Keratinocyte (primary cell): ENCODE data around the gene CNTRL. TPM values are rescaled to one million over a fixed set of nuclear protein-coding genes. Genes with fewer than 3 reads are reported as not detected.

Experiments used
- DNase-seq: peaks from one replicate; pipeline ENCODE4 v3.0.0-alpha.2; 2011; ENCODE audit warnings: low read depth, missing footprints, low spot score
- FAIRE-seq: peaks from 2 replicates; lab custom pipeline; 2011; peaks lifted over from hg19 to GRCh38; lab: Jason Lieb, UNC
- H2AFZ ChIP-seq: 2 replicates; pipeline ENCODE4 v1.6.0; 2012; ENCODE audit warnings: low read length, control low read depth, inconsistent platforms; ENCODE audit not compliant: control insufficient read depth
- H3K27ac ChIP-seq: 2 replicates; pipeline ENCODE4 v1.5.1; 2011; ENCODE audit warnings: low read length; ENCODE audit not compliant: control insufficient read depth, insufficient read depth
- H3K27me3 ChIP-seq: 3 replicates; pipeline ENCODE4 v1.6.0; 2011; ENCODE audit warnings: low read length; ENCODE audit not compliant: control insufficient read depth, insufficient read depth; ENCODE audit errors: extremely low read depth
- H3K36me3 ChIP-seq, 2 experiments: 2 replicates in 1 of 2; 3 replicates in 1 of 2; pipeline ENCODE4 v1.5.1; 2011; ENCODE audit warnings: low read length in 2 of 2, mild to moderate bottlenecking in 1 of 2; ENCODE audit not compliant: control insufficient read depth in 2 of 2, insufficient read depth in 2 of 2; ENCODE audit errors: extremely low read depth in 1 of 2
- H3K4me1 ChIP-seq: 3 replicates; pipeline ENCODE4 v1.5.1; 2011; ENCODE audit warnings: low read length; ENCODE audit not compliant: control insufficient read depth, insufficient read depth; ENCODE audit errors: extremely low read depth
- H3K4me2 ChIP-seq: 3 replicates; pipeline ENCODE4 v1.6.0; 2011; ENCODE audit warnings: low read depth, low read length; ENCODE audit not compliant: control insufficient read depth, insufficient read depth; ENCODE audit errors: extremely low read depth
- H3K4me3 ChIP-seq, 3 experiments: fragments of 200-600 bp in 1 of 3; sonication (generic) in 1 of 3; 2 replicates in 2 of 3; 3 replicates in 1 of 3; pipeline ENCODE4 v1.5.1; 2011 to 2016; ENCODE audit warnings: low read length in 3 of 3, mild to moderate bottlenecking in 3 of 3, control low read depth in 2 of 3, inconsistent platforms in 1 of 3, low read depth in 1 of 3, mixed read lengths in 1 of 3, mixed run types in 1 of 3, moderate library complexity in 1 of 3; ENCODE audit not compliant: control insufficient read depth in 2 of 3, insufficient read depth in 2 of 3; ENCODE audit errors: extremely low read depth in 1 of 3
- H3K79me2 ChIP-seq: 2 replicates; pipeline ENCODE4 v1.6.0; 2012; ENCODE audit warnings: low read length; ENCODE audit not compliant: control insufficient read depth, insufficient read depth
- H3K9ac ChIP-seq: 3 replicates; pipeline ENCODE4 v1.6.0; 2011; ENCODE audit warnings: low read length; ENCODE audit not compliant: control insufficient read depth, insufficient read depth; ENCODE audit errors: extremely low read depth
- H3K9me1 ChIP-seq: 3 replicates; pipeline ENCODE4 v1.6.0; 2011; ENCODE audit warnings: low read length; ENCODE audit not compliant: control insufficient read depth, insufficient read depth; ENCODE audit errors: extremely low read depth
- H3K9me3 ChIP-seq: 2 replicates; pipeline ENCODE4 v1.5.1; 2012; ENCODE audit warnings: low read depth, low read length; ENCODE audit not compliant: control insufficient read depth
- H4K20me1 ChIP-seq: 3 replicates; pipeline ENCODE4 v1.6.0; 2011; ENCODE audit warnings: low read length; ENCODE audit not compliant: control insufficient read depth, insufficient read depth; ENCODE audit errors: extremely low read depth
- EZH2 ChIP-seq: IDR thresholded peaks from one replicate; pipeline ENCODE4 v1.6.1; 2012; ENCODE audit warnings: inconsistent platforms, mild to moderate bottlenecking, low read length, moderate library complexity
- dilution Hi-C: fragments of 300-500 bp; cut with MboI; formaldehyde crosslinking; loops from one replicate; pipeline ENCODE4 v1.7.0; 2020; ENCODE audit warnings: low sequenced_read_pairs; ENCODE audit not compliant: extremely low pct_ligation_motif_present
- polyA plus RNA-seq, 5 experiments: library from polyadenylated mRNA; depleted of rRNA in 3 of 5; stranded (reverse) in 3 of 5; stranded (forward) in 1 of 5; unstranded in 1 of 5; fragments of >200 nt; gene quantifications; 1 replicate in 1 of 5; 2 replicates in 3 of 5; 3 replicates in 1 of 5; pipeline versions ENCODE4 v1.2.1 to v1.2.3, GENCODE V29; 2011 to 2012; ENCODE audit warnings: missing spikeins in 2 of 5, low read depth in 1 of 5, low replicate concordance in 1 of 5
- TF ChIP-seq, protein P1 (sequence below), 3 experiments: IDR thresholded peaks in 1 of 3; conservative IDR thresholded peaks in 1 of 3; optimal IDR thresholded peaks in 1 of 3; 2 replicates in 2 of 3; 3 replicates in 1 of 3; pipeline versions ENCODE3 to v1.5.1; 2011; ENCODE audit warnings: low read length in 3 of 3, mild to moderate bottlenecking in 3 of 3, moderate library complexity in 2 of 3, control low read depth in 1 of 3, inconsistent platforms in 1 of 3; ENCODE audit not compliant: insufficient read depth in 2 of 3; ENCODE audit errors: extremely low read depth in 1 of 3

CNTRL gene
- polyA plus RNA-seq, 1 donor (not counting 4 experiments of a cell fraction or from before 2014, with no cell fraction given): 5.3 TPM

DNA sequence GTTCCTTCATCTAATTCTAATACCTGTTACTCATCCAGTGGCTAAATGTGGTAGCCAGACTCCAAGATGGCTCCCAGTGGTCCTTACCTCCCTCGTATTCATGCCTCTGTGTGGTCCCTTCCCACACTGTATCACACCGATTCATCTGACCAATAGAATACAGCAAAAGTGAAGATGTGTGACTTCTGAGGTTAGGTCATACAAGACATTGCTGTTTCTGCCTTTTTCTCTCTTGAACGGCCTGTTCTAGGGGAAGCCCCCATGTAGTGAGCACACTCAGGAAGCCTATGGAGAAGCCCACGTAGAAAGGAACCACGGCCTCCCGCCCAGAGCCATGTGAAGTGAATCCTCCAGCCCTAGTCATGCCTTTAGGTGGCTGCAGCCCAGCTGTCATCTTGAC, 15.2 kb upstream of the CNTRL start:
- FAIRE-seq (no peak), DNase-seq (no peak)
- H3K4me3 ChIP-seq: no peak overlapping the region
- no peaks in the 10 kb centered on the region for H3K36me3 ChIP-seq
- H3K9ac ChIP-seq: no peak overlapping the region
- dilution Hi-C loops: no loop called here
- TF ChIP-seq, protein P1, sequence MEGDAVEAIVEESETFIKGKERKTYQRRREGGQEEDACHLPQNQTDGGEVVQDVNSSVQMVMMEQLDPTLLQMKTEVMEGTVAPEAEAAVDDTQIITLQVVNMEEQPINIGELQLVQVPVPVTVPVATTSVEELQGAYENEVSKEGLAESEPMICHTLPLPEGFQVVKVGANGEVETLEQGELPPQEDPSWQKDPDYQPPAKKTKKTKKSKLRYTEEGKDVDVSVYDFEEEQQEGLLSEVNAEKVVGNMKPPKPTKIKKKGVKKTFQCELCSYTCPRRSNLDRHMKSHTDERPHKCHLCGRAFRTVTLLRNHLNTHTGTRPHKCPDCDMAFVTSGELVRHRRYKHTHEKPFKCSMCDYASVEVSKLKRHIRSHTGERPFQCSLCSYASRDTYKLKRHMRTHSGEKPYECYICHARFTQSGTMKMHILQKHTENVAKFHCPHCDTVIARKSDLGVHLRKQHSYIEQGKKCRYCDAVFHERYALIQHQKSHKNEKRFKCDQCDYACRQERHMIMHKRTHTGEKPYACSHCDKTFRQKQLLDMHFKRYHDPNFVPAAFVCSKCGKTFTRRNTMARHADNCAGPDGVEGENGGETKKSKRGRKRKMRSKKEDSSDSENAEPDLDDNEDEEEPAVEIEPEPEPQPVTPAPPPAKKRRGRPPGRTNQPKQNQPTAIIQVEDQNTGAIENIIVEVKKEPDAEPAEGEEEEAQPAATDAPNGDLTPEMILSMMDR (optimal IDR thresholded peaks at IDR 0.05 in 1 of 3, IDR thresholded peaks at IDR 0.05 in 1 of 3, conservative IDR thresholded peaks at IDR 0.05 in 1 of 3; ENCODE audit: extremely low read depth in 1 of 3, insufficient read depth in 2 of 3, low read length in 3 of 3): no peak
- no peak for TF ChIP-seq EZH2
- H3K79me2 ChIP-seq: no peaks in the 10 kb centered on the region
- H4K20me1 ChIP-seq: no peaks in the 10 kb centered on the region
- no peak overlapping the region for H2AFZ ChIP-seq
- H3K27me3 ChIP-seq: no peaks in the 10 kb centered on the region
- no peaks in the 10 kb centered on the region for H3K9me3 ChIP-seq
- H3K4me1 ChIP-seq: no peaks in the 10 kb centered on the region
- no peak overlapping the region for H3K4me2 ChIP-seq
- no peak overlapping the region for H3K27ac ChIP-seq
- no peaks in the 10 kb centered on the region for H3K9me1 ChIP-seq

DNA sequence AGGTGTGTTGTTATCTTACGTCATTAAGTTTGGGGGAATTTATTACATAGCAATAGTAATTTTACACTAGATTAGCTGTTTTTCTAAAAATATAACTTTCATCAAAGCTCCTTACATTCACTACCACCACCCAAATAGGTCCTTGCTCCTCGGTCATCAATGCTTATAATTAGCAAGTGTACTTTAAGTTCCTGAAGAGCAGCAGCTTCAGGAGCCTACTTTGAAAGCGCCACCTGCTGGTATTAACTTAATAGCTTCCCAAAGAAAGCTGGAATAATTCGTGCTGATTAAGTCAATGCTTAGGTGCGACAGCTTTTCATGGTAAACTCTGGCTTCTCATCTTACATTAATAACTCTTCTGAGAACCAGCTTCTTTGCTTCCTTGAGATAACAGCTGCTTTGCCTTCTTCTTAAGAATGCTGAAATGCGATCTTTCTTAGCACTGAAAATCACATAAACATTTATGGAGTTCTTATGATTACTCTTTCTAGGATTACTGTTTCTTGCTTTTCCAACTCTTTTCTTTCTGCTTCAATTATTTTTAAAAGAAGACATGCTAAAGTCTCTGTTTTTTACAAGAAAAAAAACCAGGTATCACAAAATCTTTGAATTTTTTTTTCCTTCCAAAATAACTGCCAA, 14.6 kb upstream of the CNTRL start:
- Histone ChIP-seq H4K20me1 (no peaks in the 10 kb centered on the region), H3K4me2 (no peak overlapping the region), H3K9ac (no peak overlapping the region), H3K36me3 (no peaks in the 10 kb centered on the region), H3K4me1 (no peaks in the 10 kb centered on the region), H3K9me3 (no peaks in the 10 kb centered on the region), H3K79me2 (no peaks in the 10 kb centered on the region), H3K27ac (no peak overlapping the region), H3K4me3 (no peak overlapping the region), H3K9me1 (no peaks in the 10 kb centered on the region), H2AFZ (no peak overlapping the region), H3K27me3 (no peaks in the 10 kb centered on the region)
- TF ChIP-seq, protein P1 (optimal IDR thresholded peaks at IDR 0.05 in 1 of 3, IDR thresholded peaks at IDR 0.05 in 1 of 3, conservative IDR thresholded peaks at IDR 0.05 in 1 of 3; ENCODE audit: extremely low read depth in 1 of 3, insufficient read depth in 2 of 3, low read length in 3 of 3): peak; percentile 48 to 66 (median 66)
- no peak for TF ChIP-seq EZH2
- no peak for DNase-seq
- dilution Hi-C loops: no loop called here
- FAIRE-seq: peak; percentile 79
